C4-2B (cell line): ENCODE measurements around the gene NADK2.

ENCODE experiments used
- H3K27ac ChIP-seq: fragments of 450-650 bp; 2 replicates; pipeline ENCODE4 v1.5.1; 2017
- ZFX ChIP-seq: fragments of 450-650 bp; IDR thresholded peaks from 2 replicates; pipeline ENCODE4 v1.6.1; 2017
- TF ChIP-seq, protein P1 (sequence below): fragments of 450-650 bp; conservative IDR thresholded peaks from 2 replicates; pipeline ENCODE4 v1.5.1; 2017; ENCODE audit warnings: mild to moderate bottlenecking

Gene NADK2

GRCh38 chr5:36173426-36173825, 68.3 kb downstream of the NADK2 start:
- no peak for TF ChIP-seq ZFX
- TF ChIP-seq, protein P1, sequence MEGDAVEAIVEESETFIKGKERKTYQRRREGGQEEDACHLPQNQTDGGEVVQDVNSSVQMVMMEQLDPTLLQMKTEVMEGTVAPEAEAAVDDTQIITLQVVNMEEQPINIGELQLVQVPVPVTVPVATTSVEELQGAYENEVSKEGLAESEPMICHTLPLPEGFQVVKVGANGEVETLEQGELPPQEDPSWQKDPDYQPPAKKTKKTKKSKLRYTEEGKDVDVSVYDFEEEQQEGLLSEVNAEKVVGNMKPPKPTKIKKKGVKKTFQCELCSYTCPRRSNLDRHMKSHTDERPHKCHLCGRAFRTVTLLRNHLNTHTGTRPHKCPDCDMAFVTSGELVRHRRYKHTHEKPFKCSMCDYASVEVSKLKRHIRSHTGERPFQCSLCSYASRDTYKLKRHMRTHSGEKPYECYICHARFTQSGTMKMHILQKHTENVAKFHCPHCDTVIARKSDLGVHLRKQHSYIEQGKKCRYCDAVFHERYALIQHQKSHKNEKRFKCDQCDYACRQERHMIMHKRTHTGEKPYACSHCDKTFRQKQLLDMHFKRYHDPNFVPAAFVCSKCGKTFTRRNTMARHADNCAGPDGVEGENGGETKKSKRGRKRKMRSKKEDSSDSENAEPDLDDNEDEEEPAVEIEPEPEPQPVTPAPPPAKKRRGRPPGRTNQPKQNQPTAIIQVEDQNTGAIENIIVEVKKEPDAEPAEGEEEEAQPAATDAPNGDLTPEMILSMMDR: no peak
- H3K27ac ChIP-seq: no peak overlapping the region

- no peak for TF ChIP-seq ZFX
- TF ChIP-seq, protein P1: no peak
- no peak overlapping the region for H3K27ac ChIP-seq
Observed at GRCh38 chr5:36172599-36172998, 69.1 kb downstream of the NADK2 start.

DNA sequence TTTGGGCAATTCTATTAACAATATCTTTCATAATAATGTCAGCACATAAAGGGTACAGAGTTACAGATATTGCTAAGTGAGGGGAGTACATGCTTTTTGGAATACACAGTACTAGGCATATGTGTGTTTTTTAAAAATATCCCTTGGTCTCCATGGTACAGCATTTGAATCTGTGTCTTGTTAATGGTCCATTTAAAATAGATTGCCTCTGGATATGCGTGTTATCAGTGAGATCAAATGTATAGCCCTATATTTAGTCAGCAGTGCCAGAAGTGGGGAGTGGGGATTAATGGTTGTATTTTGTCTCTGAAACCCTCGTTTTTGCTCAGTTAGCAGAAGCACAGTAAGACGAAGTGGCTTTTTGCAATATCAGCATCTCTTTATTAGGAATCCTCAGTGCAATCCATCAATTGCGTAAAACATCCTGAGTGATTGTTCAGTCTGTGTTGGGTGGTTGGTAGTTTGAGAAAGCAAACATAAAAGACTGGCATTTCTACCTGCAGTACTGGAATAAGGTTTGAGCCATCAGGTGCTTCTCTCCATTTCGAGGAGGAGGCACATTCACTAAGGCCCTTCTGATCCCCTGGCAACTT, 70.8 kb downstream of the NADK2 start:
- H3K27ac ChIP-seq: no peak overlapping the region
- TF ChIP-seq ZFX: no peak
- TF ChIP-seq, protein P1: no peak

DNA sequence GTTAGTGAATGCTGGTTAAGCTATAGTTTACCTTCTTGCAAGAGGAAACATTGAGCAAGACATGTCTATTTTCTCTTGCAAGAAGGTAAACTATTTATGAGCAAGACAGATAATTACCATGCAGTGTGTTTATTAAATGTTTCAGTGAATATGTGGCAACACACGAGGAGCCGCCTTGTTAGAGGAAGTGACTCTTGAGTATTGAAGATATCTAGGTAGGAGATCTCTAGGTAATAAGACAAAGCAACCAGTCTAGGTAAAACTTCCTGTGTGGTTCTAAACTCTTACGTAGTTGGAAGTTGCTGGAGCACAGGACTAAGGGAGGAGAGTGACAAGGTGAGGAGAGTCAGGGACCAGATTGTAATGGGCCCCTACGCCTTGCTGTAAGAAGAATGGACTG, 73.0 kb downstream of the NADK2 start:
- no peak for TF ChIP-seq ZFX
- TF ChIP-seq, protein P1: no peak

GRCh38 chr5:36164461-36164860, 77.3 kb downstream of the NADK2 start:
- H3K27ac ChIP-seq: no peak overlapping the region
- TF ChIP-seq, protein P1: no peak
- TF ChIP-seq ZFX: no peak

More for the DNA sequence above, 73.0 kb downstream of the NADK2 start:
- H3K27ac ChIP-seq: no peak overlapping the region

- TF ChIP-seq, protein P1: no peak
- no peak for TF ChIP-seq ZFX
- no peak overlapping the region for H3K27ac ChIP-seq
Observed at GRCh38 chr5:36162810-36163486, 78.8 kb downstream of the NADK2 start.

DNA sequence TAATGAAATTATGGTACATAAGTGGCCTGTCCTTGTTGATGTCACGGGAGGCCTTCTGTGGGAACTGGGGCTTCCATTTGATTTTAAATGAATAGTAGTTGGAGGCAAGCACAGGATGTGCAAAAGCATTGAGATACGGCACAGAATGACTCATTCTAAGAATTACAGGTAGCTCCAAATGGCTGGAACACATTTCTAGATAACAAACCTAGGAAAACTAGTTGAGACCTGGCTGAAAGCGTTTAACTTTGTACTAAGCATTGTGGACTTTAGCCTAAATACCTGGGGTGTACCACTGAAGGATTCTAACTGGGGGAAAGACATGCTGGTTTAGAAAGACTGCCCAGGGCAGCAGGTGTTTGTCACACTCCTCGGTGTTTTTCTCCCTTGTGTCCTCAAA, 80.4 kb downstream of the NADK2 start:
- TF ChIP-seq, protein P1: no peak
- no peak for TF ChIP-seq ZFX
- H3K27ac ChIP-seq: no peak overlapping the region
